GM12892 (cell line): Measurements from ENCODE around the gene MALL.
"Not testable (repeated sequence)": the region's sequence is repeated elsewhere in the genome, so short reads cannot be mapped to it uniquely, and the experiment has no call there.

Source experiments
- POLR2A ChIP-seq: IDR thresholded peaks from 2 replicates; pipeline ENCODE4 v1.6.1; 2011; ENCODE audit warnings: low read depth, low read length, control low read depth
- POLR2AphosphoS5 ChIP-seq: IDR thresholded peaks from 2 replicates; pipeline ENCODE4 v1.6.1; 2011; ENCODE audit warnings: low read depth, low read length, control low read depth

GRCh38 chr2:110154828-110155227 lies 39.2 kb upstream of the MALL start:
- not testable (repeated sequence) for TF ChIP-seq POLR2A, POLR2AphosphoS5
